ENCODE data around the gene LCN9. TPM values are rescaled to one million over a fixed set of nuclear protein-coding genes. Genes with fewer than 3 reads are reported as not detected.

LCN9 gene
- total RNA-seq, 1 experiment from 2014 or later, result 0.52 TPM

GRCh38 chr9:135700525-135700924 lies 37.4 kb downstream of the LCN9 start:
- no peak overlapping the region for H3K56ac ChIP-seq (ENCODE audit: insufficient read length, low read depth, low read length)
- TF ChIP-seq, protein P1, sequence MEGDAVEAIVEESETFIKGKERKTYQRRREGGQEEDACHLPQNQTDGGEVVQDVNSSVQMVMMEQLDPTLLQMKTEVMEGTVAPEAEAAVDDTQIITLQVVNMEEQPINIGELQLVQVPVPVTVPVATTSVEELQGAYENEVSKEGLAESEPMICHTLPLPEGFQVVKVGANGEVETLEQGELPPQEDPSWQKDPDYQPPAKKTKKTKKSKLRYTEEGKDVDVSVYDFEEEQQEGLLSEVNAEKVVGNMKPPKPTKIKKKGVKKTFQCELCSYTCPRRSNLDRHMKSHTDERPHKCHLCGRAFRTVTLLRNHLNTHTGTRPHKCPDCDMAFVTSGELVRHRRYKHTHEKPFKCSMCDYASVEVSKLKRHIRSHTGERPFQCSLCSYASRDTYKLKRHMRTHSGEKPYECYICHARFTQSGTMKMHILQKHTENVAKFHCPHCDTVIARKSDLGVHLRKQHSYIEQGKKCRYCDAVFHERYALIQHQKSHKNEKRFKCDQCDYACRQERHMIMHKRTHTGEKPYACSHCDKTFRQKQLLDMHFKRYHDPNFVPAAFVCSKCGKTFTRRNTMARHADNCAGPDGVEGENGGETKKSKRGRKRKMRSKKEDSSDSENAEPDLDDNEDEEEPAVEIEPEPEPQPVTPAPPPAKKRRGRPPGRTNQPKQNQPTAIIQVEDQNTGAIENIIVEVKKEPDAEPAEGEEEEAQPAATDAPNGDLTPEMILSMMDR (conservative IDR thresholded peaks at IDR 0.05), result no peak
- no peak overlapping the region for H3K18ac ChIP-seq (ENCODE audit: insufficient read length, low read depth, low read length)
- H3K79me1 ChIP-seq (ENCODE audit: insufficient read depth, low read depth, low read length, poor library complexity, severe bottlenecking), result no peaks in the 10 kb centered on the region
- H3K4ac ChIP-seq (ENCODE audit: low read depth, low read length), result no peak overlapping the region
- no peaks in the 10 kb centered on the region for H3K23me2 ChIP-seq (ENCODE audit: insufficient read length, low read depth, low read length, poor library complexity, severe bottlenecking)
- H3K4me2 ChIP-seq (ENCODE audit: insufficient read depth, insufficient read length, low read length), result no peak overlapping the region
- no peaks in the 10 kb centered on the region for H3K9me3 ChIP-seq (ENCODE audit: control insufficient read depth, low read depth, low read length)
- H3T11ph ChIP-seq (ENCODE audit: low read length), result no peak overlapping the region
- Mint-ChIP-seq H3K27me3 (ENCODE audit: low read depth) (peaks cover 17% of the 10 kb centered on the region), H3K27ac (no peak overlapping the region), H3K36me3 (ENCODE audit: insufficient read depth in 1 of 3, low read depth in 3 of 3) (no peaks in the 10 kb centered on the region), H3K4me3 (no peak overlapping the region), H3K9me3 (no peaks in the 10 kb centered on the region), H3K4me1 (peaks cover 2 to 4% of the 10 kb centered on the region in 2 experiments; a peak in 3 of 4 replicates)
- no peak overlapping the region for H4K91ac ChIP-seq (ENCODE audit: insufficient read length, low read depth, low read length)
- H3K14ac ChIP-seq (ENCODE audit: insufficient read depth, low read length), result no peak overlapping the region
- H3K27ac ChIP-seq (ENCODE audit: insufficient read length, low read depth, low read length), result no peak overlapping the region
- H3K23ac ChIP-seq (ENCODE audit: insufficient read length, low read depth, low read length), result no peak overlapping the region
- no peak for DNase-seq
- no peak overlapping the region for H4K8ac ChIP-seq (replicated peaks; ENCODE audit: insufficient read length, low read depth, low read length)
- H4K20me1 ChIP-seq (ENCODE audit: control insufficient read depth, insufficient read depth, insufficient read length), result no peaks in the 10 kb centered on the region
- no peak overlapping the region for H2BK5ac ChIP-seq (ENCODE audit: insufficient read length, low read length)
- no peak overlapping the region for H4K5ac ChIP-seq (ENCODE audit: insufficient read length, low read depth, low read length)
- H3K4me1 ChIP-seq (ENCODE audit: insufficient read depth, low read length), result no peaks in the 10 kb centered on the region
- no peak overlapping the region for H3K9ac ChIP-seq (ENCODE audit: extremely low read depth, insufficient read length, low read length)
- no peak overlapping the region for H2BK15ac ChIP-seq (ENCODE audit: low read depth, low read length)
- no peaks in the 10 kb centered on the region for H3K79me2 ChIP-seq (ENCODE audit: insufficient read depth, low read length)
- H2BK20ac ChIP-seq (ENCODE audit: low read depth, low read length, poor library complexity, severe bottlenecking), result no peak overlapping the region
- H2AFZ ChIP-seq (ENCODE audit: low read length), result no peak overlapping the region
- no peaks in the 10 kb centered on the region; the same call in 1 of the 2 replicates for H3K27me3 ChIP-seq (ENCODE audit: insufficient read depth, low read length)
- H2BK12ac ChIP-seq (ENCODE audit: insufficient read length, low read depth, low read length), result no peak overlapping the region
- no peak overlapping the region for H2AK5ac ChIP-seq (ENCODE audit: insufficient read length, low read length)
- WGBS (ENCODE audit: extremely low coverage, insufficient read length, low lambda C conversion rate), result no CpG with 5 or more reads among the region's 15 CpGs
- H2BK120ac ChIP-seq (ENCODE audit: low read depth, low read length, poor library complexity, severe bottlenecking), result no peak overlapping the region
